Aorta (tissue), 5 donors: ENCODE results near the gene KBTBD4. TPM values are rescaled to one million over a fixed set of nuclear protein-coding genes. Genes with fewer than 3 reads are reported as not detected.
"Not testable (repeated sequence)": the region's sequence is repeated elsewhere in the genome, so short reads cannot be mapped to it uniquely, and the experiment has no call there.

Experiments
- ATAC-seq: fragments of 200-7000 bp; cut with Tn5 transposase; one replicate; pipeline ENCODE4 v1.9.1; 2022; ENCODE audit warnings: moderate library complexity; ENCODE audit not compliant: low FRiP score
- DNase-seq, 2 donors: peaks; one replicate each; pipeline ENCODE4 v3.0.0-alpha.2; 2020
- H3K27ac ChIP-seq, 2 donors: one replicate each; pipeline ENCODE4 v1.5.1; 2013; ENCODE audit warnings: low read length in 2 of 2, mild to moderate bottlenecking in 2 of 2, moderate library complexity in 2 of 2, control low read depth in 1 of 2, inconsistent platforms in 1 of 2, low read depth in 1 of 2
- H3K27me3 ChIP-seq, 2 donors: one replicate each; pipeline ENCODE4 v1.6.1; 2013; ENCODE audit warnings: control low read depth in 1 of 2, low read length in 1 of 2, mild to moderate bottlenecking in 1 of 2, moderate library complexity in 1 of 2; ENCODE audit not compliant: insufficient read depth in 2 of 2, control insufficient read depth in 1 of 2
- H3K36me3 ChIP-seq, 2 donors: one replicate each; pipeline ENCODE4 v1.6.1; 2013; ENCODE audit warnings: control low read depth in 1 of 2, low read length in 1 of 2, mild to moderate bottlenecking in 1 of 2; ENCODE audit not compliant: insufficient read depth in 2 of 2, control insufficient read depth in 1 of 2
- H3K4me1 ChIP-seq, 2 donors: one replicate each; pipeline ENCODE4 v1.6.1; 2013; ENCODE audit warnings: low read length in 2 of 2, control low read depth in 1 of 2, mild to moderate bottlenecking in 1 of 2, moderate library complexity in 1 of 2; ENCODE audit not compliant: insufficient read depth in 2 of 2, control insufficient read depth in 1 of 2
- H3K4me3 ChIP-seq, 2 donors: one replicate each; pipeline ENCODE4 v1.5.1; 2013; ENCODE audit warnings: low read length in 2 of 2, control low read depth in 1 of 2, mild to moderate bottlenecking in 1 of 2
- H3K9me3 ChIP-seq: one replicate; pipeline ENCODE4 v1.6.1; 2013; ENCODE audit warnings: mild to moderate bottlenecking, low read length; ENCODE audit not compliant: control insufficient read depth
- WGBS, 2 donors: extraction: QIAGEN DNeasy Blood & Tissue Kit; methylation state at CpG; one replicate each; pipeline ENCODE4 v1.1.7; 2013; 5-methylcytosine and 5-hydroxymethylcytosine counted together
- intact Hi-C, 2 donors: fragments of 100-400 bp; cut with DNase I; formaldehyde crosslinking; loops; one replicate each; pipeline versions ENCODE4 v1.14.2 to v1.15.0; 2022
- polyA plus RNA-seq, 2 donors: library from polyadenylated mRNA; stranded (reverse); fragments of 200-250 nt; gene quantifications; one replicate each; pipeline ENCODE4 v1.2.3, GENCODE V29; 2013
- total RNA-seq, 2 donors: library from RNA; stranded (reverse); fragmentation: NEBNext Ultra II Directional; extraction: Animal tissue kit (Norgen Biotek cat#: 25700); gene quantifications; one replicate each; pipeline ENCODE4 v1.2.1, GENCODE V29; 2021
- donor health status: healthy with polysubstance abuse.
- donor health status: Bipolar disorder and iron deficiency.
- donor health status: DM: no; HTN: no; CAD: no.
- donor health status: DM: no; HTN: no; CAD: no.
- donor health status: DM: yes; HTN: yes; CAD: no.

KBTBD4 gene
- total and polyA plus RNA-seq, 4 donors = 8.9 to 13.5 (median 12.2) TPM

- no peak overlapping the region for H3K27ac ChIP-seq
- no peaks in the 10 kb centered on the region for H3K9me3 ChIP-seq
- H3K27me3 ChIP-seq = no peaks in the 10 kb centered on the region
- intact Hi-C loops = no loop called here
- peaks cover 2 to 5% of the 10 kb centered on the region in 2 donors for H3K4me1 ChIP-seq
- no peaks in the 10 kb centered on the region for H3K36me3 ChIP-seq
- ATAC-seq = no peak
- DNase-seq = no peak
- WGBS, 2 donors = 40 to 44% methylated on average over 3 of the region's 3 CpGs
- no peak overlapping the region for H3K4me3 ChIP-seq
These were observed 47.1 kb downstream of the KBTBD4 start for GRCh38 chr11:47531666-47532065.

GRCh38 chr11:47530721-47531120, 48.0 kb downstream of the KBTBD4 start:
- H3K27ac ChIP-seq = peak overlapping the region in 1 of 2 donors; percentile 17
- H3K9me3 ChIP-seq, H3K36me3 ChIP-seq, intact Hi-C loops, H3K4me1 ChIP-seq, DNase-seq, ATAC-seq, H3K27me3 ChIP-seq, H3K4me3 ChIP-seq: not testable (repeated sequence)
- 89 to 91% methylated on average over 9 of the region's 9 CpGs for WGBS, 2 donors

- Histone ChIP-seq H3K36me3 (no peaks in the 10 kb centered on the region), H3K4me1 (peaks cover 2% of the 10 kb centered on the region in 2 donors), H3K9me3 (no peaks in the 10 kb centered on the region), H3K4me3 (no peak overlapping the region), H3K27me3 (no peaks in the 10 kb centered on the region), H3K27ac (no peak overlapping the region)
- intact Hi-C loops = no loop called here
- 91 to 92% methylated on average over 4 of the region's 4 CpGs for WGBS, 2 donors
- DNase-seq (no peak), ATAC-seq (no peak)
These were observed 48.8 kb downstream of the KBTBD4 start for GRCh38 chr11:47529951-47530350.

- ATAC-seq (no peak), DNase-seq (no peak)
- H3K4me3 ChIP-seq = no peak overlapping the region
- peak overlapping the region in 1 of 2 donors; percentile 33 for H3K27ac ChIP-seq
- no peaks in the 10 kb centered on the region for H3K9me3 ChIP-seq
- no peaks in the 10 kb centered on the region for H3K27me3 ChIP-seq
- intact Hi-C loops = no loop called here
- 89 to 91% methylated on average over 6 of the region's 6 CpGs for WGBS, 2 donors
- no peaks in the 10 kb centered on the region for H3K36me3 ChIP-seq
- H3K4me1 ChIP-seq = peaks cover 6 to 7% of the 10 kb centered on the region in 2 donors
These were observed 51.6 kb downstream of the KBTBD4 start for GRCh38 chr11:47527186-47527585.

GRCh38 chr11:47526032-47526431, 52.7 kb downstream of the KBTBD4 start:
- H3K27ac ChIP-seq, H3K4me1 ChIP-seq, ATAC-seq, H3K4me3 ChIP-seq, intact Hi-C loops, DNase-seq, H3K27me3 ChIP-seq, H3K9me3 ChIP-seq, H3K36me3 ChIP-seq: not testable (repeated sequence)
- 90 to 93% methylated on average over 9 of the region's 9 CpGs for WGBS, 2 donors

- WGBS, 2 donors = 6 to 7% methylated on average over 9 of the region's 9 CpGs
- peak overlapping the region; percentile 64 to 94 for H3K27ac ChIP-seq
- no peaks in the 10 kb centered on the region for H3K9me3 ChIP-seq
- H3K4me3 ChIP-seq = peak overlapping the region in 1 of 2 donors; percentile 26
- intact Hi-C loops = loop anchor here in 1 of 2 donors (5.0 kb wide), 1 partner anchor 57 kb away; no protein-coding TSS in a partner anchor
- H3K27me3 ChIP-seq = no peaks in the 10 kb centered on the region
- DNase-seq (peak in 1 of 2 donors; percentile 61), ATAC-seq (peak; percentile 87)
- peaks cover 6 to 7% of the 10 kb centered on the region in 2 donors for H3K4me1 ChIP-seq
- H3K36me3 ChIP-seq = no peaks in the 10 kb centered on the region
These were observed 54.4 kb downstream of the KBTBD4 start for GRCh38 chr11:47524291-47524874.

GRCh38 chr11:47523490-47524225, 55.1 kb downstream of the KBTBD4 start:
- Histone ChIP-seq H3K27me3 (no peaks in the 10 kb centered on the region), H3K4me3 (no peak overlapping the region), H3K4me1 (peaks cover 7 to 9% of the 10 kb centered on the region in 2 donors), H3K36me3 (no peaks in the 10 kb centered on the region), H3K27ac (peak overlapping the region; percentile 64 to 89), H3K9me3 (no peaks in the 10 kb centered on the region)
- ATAC-seq (peak; percentile 88), DNase-seq (no peak)
- intact Hi-C loops = loop anchor here in 1 of 2 donors (5.0 kb wide), 1 partner anchor 56 kb away; no protein-coding TSS in a partner anchor
- WGBS, 2 donors = 0 to 1% methylated on average over 3 of the region's 3 CpGs
